Limb (tissue), 2 donors: ENCODE results near the gene TAS2R13.

Experiments
- DNase-seq, 2 donors: peaks; one replicate each; pipeline ENCODE4 v3.0.0-alpha.2; 2016; ENCODE audit errors: extremely low spot score in 2 of 2

TAS2R13 gene, protein sequence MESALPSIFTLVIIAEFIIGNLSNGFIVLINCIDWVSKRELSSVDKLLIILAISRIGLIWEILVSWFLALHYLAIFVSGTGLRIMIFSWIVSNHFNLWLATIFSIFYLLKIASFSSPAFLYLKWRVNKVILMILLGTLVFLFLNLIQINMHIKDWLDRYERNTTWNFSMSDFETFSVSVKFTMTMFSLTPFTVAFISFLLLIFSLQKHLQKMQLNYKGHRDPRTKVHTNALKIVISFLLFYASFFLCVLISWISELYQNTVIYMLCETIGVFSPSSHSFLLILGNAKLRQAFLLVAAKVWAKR

DNA sequence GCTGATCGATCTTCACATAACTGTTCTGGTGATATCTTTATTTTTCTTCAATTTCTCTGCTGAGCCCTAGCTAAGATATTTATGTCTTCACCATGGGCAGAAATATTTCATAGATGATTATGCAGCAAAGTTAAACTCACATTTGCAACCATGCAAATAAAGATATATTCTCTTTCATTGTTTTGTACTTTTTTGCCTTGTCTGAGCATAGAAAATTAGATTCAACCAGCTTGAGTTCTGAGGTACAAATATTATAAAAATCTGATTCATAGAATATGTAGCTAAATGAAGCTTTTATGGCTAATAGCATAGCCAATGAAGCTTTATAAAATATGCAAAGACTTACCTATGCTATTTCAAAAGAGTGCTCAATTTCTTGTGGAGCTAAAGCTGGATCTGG, at the start of gene TAS2R13:
TSS of gene TAS2R13 (minus strand) at position 101 of the 400 bp plus-strand sequence. CDS start 264 bp downstream, outside the sequence.
- DNase-seq = no peak

DNA sequence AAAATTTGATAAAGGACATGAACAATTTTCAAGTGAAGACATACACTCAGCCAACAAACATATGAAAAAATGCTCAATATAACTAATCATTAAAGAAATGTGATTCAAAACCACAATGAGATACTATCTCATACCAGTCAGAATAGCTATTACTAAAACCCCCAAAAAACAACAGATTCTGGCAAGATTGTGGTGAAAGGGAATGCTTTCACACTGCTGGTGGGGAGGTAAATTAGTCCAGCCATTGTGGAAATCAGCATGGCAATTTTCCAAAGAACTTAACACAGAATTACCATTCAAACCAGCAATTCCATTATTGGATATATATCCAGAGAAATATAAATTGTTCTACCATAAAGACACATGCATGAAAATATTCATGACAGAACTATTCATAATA, 48.4 kb upstream of the TAS2R13 start:
- no peak for DNase-seq

DNA sequence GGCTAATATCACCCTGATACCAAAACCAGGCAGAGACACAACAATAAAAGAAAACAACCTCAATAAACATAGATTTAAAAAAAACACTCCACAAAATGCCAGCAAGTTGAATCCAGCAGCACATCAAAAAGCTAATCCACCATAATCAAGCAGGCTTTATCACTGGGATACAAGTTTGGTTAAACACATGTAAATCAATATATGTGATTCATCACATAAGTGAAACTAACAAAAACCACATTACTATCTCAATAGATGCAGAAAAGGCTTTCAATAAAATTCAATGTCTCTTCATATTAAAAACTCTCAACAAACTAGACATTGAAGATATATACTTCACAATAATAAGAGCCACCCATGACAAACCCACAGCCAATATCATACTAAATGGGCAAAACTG, 46.7 kb upstream of the TAS2R13 start:
- no peak for DNase-seq

DNA sequence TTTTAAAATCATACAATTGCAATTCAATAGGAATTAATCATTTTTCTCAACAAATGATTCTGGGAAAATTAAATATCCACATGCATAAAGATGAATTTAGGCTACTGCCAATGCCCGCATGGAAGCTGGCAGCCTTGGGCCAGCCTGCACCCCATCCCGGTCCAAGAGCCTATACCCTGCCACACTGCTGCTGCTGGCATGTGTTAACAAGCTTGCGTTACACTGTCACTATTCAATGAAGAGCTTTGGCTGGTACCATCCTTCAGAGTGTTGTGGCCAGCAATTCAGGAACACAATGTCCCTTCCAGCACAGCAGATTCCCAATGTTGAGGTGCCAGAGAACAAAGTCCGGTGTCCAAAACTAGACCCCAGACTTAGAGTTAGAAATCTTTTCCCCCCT, 43.3 kb upstream of the TAS2R13 start:
- no peak for DNase-seq

DNA sequence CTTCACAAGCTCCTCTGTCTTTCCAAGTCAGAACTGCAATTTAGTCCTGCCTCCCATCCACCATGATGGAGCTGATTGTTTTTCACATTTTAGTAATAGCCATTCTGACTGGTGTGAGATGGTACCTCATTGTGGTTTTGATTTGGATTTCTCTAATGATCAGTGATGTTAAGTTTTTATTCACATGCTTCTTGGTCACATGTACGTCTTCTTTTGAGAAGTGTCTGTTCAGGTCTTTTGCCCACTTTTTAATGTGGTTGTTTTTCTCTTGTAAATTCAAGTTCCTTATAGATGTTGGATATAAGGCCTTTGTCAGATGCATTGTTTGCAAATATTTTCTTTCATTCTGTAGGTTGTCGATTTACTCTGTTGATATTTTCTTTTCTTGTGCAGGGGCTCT, 33.8 kb upstream of the TAS2R13 start:
- DNase-seq = no peak

DNA sequence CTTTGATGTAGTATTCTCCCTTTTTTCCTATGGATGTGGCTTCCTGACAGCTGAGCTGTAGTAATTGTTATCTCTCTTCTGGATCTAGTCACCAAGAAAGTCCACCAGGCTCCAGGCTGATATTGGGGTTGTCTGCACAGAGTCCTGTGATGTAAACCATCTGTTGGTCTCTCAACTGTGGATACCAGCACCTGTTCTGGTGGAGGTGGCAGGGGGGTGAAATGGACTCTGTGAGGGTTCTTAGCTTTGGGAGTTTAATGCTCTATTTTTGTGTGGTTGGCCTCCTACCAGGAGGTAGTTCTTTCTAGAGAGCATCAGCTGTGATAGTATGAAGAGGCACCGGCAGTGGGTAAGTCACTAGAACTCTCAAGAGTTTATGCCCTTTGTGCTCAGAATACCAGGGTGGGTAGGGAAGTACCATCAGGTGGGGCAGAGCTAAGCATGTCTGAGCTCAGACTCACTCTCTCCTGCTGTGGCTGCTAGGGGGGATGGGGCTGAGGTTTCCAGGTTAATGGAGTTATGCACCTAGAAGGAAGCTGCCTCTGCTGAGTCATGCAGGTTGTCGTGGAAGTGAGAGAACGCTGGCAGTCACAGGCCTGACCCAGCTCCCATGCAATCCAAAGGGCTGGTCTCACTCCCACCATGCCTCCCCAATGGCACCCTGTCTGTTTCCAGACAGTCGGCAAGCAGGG, 32.7 kb upstream of the TAS2R13 start:
- DNase-seq = no peak

DNA sequence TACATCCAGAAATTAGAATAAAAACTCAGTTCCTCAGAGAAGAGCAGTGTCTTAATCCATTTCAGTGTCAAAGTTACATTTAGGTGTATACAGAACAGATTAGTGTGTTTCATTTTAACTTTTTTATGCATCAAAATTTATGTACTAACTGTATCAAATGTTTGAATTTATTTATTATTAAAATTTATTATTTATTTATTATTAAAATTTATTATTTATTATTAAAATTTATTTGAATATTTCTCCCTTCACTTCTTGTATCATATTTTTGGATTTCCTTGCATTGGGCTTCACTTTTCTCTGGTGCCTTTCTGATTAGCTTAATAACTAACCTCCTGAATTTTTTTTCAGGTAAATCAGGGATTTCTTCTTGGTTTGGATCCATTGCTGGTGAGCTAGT, 32.0 kb upstream of the TAS2R13 start:
- no peak for DNase-seq

DNA sequence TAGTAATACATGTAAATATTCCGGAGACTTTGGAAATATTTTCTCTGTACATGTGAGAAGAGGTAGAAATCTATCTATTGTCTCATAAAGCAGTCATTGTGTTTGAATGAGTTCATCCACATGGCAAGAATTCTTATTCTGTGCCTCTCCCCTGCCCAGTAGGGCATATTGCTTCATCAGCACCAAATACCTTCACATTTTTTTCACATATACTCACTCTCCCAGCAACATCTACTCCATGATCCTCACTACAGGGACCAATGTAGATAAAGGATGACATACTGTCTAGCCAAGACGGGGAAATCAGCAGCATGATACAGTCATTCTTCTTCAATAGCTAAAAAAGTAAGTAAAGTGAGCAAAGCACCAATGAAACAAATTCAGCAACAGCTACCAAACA, 31.0 kb upstream of the TAS2R13 start:
- DNase-seq = no peak

DNA sequence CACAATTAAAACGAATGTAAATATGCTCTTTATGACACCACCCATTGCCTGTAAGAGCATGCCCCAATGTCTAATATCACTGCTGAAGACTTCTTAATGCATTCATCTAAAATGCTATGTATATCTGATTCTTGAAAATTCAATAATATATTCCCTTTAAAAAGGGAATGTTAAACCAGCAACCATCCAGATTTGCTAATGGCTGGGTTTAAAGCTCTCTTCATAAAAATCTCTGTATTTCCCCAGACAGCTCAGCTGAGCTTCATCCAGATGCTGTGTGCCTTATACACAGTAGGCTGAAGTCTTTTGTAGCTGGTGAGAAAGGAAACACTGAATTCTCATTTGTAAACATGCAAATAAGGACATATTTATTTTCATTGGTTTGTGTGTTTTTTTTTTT, 29.8 kb upstream of the TAS2R13 start, which contains the start of gene TAS2R14:
TSS of gene TAS2R14 (minus strand) at position 101 of the 400 bp plus-strand sequence. CDS start at position 45, 56 bp downstream.
- no peak for DNase-seq

DNA sequence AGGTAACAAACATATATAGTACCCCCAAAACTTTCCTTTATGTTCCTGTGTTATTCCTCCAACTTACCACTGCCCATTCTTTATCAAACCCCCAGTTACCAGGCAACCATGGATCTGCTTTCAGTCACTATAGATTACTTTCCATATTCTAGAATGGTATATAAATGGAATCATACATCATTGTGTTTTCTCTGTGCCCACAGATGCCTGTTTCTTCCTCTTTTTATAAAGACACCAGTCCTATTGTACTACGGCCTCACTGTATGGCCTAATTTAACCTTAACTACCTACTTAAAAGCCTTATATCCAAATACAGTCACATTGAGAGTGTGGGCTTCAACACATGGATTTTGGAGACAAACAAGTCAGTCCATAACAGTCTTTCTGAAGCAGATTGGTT, 27.1 kb upstream of the TAS2R13 start:
- no peak for DNase-seq

DNA sequence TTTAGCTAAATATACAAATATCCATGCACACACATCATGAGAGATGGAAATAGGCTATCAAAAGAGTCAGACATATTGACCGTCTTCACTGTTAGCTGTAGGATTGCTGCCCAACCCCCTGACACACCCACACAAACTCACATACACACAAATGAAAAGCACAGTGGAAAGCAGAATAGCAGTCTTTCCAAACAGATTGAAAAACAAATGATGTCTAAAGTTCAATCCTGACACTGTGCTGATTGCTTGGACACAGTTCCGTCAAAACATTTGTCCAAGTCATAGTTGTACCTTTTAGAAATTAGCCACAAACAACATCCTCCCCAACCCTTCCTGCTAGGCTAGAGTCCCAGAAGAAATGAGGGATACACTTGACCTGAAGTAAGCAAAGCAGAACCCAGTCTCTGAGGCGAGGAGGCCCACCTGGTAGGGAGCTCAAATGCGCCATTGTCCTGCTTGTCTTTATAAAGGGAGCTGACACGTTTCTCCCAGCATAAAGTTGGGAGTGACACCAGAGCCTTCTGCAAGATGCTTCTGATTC, 19.5 kb upstream of the TAS2R13 start, which contains the start of gene PRH2:
TSS of gene PRH2 (plus strand) at position 491 of the 541 bp plus-strand sequence. CDS start at position 529, 38 bp downstream.
- DNase-seq = no peak

DNA sequence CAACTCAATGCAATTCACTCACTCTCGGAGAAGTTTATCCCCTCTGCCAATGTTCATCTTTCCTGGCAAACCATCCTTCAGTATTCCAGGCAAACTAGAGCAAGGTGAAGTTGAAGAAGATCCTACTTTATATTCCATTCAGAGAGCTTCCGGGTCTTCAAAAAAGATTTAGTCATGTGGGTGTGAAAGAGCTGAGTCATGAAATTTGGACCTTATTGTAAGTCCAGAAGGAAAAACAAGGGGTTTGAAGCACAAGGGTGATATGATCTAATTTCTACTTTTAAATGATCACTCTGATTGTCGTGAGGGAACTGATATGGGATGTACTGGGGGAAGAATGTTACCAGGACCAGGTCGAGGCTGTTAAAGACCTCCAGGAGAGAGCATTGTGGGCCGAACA, 16.9 kb upstream of the TAS2R13 start:
- DNase-seq = no peak

DNA sequence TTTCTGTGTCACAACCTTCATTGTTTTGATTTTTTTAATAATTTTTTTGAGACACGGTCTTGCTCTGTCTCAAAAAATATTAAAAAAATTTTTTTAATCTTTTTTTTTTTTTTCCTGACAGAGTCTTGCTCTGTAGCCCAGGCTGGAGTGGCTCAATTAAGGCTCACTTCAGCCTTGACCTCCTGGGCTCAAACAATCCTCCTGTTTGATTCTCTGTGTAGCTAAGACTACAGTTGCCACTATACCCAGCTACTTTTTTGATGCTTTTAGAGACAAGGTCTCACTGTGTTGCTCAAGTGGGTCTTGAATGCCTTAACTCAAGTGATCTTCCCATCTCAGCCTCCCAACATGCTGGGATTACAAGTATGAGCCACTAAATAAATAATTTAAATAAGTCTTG, 10.4 kb upstream of the TAS2R13 start:
- DNase-seq = no peak

DNA sequence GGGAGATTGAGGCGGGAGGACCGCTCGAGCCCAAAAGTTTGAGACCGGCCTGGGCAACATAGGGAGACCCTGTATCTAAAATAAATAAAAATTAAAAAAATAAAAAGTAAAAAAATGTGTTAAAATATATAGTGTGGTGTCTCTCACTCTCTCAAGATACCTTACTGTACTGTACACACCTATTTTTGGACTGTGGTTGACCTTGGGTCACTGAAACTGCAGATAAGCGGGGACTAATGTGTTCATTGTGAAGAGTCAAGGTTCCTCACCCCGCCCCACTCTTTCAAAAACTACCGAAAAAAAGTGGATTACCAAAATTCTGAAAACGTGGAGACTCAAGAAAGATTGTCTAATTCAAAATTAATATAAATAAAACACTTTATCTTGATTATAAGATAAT, 1.0 kb upstream of the TAS2R13 start:
- no peak for DNase-seq

DNA sequence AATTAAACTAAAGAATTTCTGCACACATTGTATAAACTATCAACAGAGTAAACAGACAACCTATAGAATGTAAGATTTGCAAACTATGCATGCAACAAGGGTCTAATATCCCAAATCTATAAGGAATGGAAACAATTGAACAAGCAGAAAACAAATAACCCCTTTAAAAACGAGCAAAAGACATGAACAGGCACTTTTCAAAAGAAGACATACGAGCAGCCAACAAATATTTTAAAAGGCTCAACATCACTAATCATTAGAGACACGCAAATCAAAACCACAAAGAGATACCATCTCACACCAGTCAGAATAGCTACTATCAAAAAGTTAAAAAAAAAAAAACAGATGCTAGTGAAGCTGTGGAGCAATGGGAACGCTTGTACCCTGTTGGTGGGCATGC, 4.7 kb downstream of the TAS2R13 start:
- DNase-seq = no peak

DNA sequence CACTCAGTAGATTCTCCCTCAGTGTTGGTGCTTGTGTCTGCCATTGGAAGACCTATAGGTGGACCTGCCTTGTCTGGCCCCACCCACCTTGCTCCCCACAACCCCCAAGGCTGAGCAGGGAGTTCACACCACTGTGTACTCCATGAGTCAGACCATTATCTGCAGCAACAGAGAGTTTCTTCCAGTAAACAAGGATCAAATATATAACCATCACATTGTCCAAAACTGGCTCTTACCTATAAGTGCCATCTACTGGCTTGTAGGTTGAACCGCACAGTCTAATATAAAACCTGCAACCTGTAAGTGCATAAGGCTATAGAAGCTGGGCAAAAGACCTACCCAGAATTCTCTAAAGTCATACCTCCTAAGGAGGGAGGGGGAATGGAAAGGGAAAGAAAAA, 7.9 kb downstream of the TAS2R13 start:
- DNase-seq = no peak

DNA sequence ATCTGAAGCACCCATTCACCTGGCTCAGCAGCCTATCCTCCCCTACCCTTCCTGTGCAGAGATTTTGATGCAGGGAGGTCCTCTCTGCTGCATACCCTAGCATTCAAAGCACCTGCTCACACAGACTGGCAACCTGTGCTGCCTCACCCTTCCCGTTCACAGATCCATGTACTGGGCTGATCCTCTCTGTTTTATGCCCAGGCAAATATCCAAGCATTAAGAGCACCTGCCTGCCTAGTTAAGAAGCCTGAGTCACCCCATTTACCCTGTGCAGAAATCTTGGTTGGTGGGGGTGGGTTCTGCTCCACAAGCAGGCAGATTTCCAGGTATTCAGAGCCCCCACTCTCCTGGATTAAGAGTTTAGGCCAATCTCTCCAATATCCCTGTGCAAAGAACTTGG, 8.4 kb downstream of the TAS2R13 start:
- DNase-seq = no peak

DNA sequence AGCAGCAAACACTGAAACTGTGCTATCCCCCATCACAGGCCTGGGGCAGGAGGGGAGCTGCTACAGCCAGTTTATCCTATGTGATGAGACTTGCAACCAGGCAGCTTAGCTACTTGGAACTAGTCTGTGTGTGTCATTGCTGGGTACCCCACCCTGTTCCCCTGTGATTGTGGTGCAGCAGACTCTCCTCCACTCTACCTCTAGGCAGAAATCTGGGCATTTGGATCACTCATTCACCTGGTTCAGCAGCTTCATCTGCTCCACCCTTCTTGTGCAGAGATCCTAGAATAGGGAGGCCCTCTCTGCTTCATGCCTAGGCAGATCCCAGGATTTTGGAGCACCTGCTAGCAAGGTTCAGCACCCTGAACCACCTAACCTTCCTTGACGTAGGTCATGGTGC, 8.8 kb downstream of the TAS2R13 start:
- no peak for DNase-seq

DNA sequence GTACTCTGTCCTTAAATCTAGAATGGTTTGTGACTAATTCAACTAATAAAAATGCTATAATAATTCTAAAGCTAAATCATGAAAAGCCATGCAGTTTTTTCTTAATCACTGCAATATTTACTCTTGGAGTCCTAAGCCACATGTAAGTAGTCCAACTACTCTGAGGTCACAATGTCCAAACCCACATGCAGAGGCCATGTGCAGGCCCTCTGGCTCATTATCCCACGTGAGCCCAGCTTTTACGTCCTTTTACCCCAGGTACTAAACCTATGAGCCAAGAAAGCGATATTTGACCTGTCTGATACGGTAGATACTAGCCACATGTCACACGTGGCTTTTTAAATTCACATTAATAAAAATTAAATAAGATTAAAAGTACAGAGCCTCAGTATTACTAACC, 12.5 kb downstream of the TAS2R13 start:
- DNase-seq = no peak

DNA sequence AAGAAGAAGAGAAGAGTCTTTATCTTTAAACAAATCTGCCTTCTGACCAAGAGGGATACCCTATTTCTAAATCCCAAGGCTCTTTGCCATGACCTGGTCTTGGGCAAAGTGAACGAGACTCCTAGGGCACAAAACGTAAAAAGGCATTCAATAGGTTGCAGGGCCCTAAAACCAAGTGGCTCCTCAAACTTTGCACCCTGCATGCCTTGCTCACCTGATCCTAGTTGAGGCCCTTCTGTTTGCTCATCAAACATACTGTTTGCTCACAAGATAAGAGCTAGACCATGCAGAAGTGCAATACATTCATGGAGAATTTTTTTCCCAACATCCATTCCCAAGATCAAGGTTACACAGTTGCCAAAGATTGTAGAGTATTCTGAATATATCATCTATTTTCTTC, 17.4 kb downstream of the TAS2R13 start:
- DNase-seq = no peak

DNA sequence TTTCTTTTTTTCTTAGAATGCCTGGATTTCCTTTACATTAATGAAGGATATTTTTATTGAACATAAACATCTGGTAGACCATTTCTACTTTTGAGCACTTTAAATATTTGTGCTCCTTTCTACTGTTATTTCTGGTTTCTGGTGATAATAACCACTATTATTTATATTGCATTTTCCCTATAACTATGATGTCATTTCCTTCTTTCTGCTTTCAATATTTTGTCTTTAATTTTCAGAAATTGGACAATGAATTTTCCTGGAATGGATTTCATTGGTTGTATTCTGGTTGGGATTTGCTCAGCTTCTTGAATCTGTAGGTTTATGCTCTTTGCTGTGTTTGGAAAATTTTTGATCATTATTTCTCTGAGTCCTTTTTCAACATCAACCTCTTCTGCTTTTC, 20.1 kb downstream of the TAS2R13 start:
- no peak for DNase-seq

DNA sequence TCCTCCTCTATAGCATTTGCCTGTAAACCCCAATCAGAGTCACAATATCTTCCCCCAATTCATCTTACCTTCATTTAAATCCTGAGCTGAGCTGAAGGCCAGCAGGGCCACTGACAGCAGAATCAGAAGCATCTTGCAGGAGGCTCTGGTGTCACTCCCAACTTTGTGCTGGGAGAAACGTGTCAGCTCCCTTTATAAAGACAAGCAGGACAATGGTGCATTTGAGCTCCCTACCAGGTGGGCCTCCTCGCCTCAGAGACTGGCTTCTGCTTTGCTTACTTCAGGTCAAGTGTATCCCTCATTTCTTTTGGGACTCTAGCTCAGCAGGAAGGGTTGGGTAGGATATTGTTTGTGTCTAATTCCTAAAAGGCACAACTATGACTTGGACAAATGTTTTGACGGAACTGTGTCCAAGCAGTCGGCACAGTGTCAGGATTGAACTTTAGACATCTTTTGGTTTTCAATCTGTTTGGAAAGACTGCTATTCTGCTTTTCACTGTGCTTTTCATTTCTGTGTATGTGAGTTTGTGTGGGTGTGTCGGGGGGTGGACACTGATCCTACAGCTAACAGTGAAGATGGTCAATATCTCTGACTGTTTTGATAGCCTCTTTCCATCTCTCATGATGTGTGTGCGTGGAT, 25.2 kb downstream of the TAS2R13 start, which contains the start of gene PRH1:
TSS of gene PRH1 (minus strand) at position 170 of the 640 bp plus-strand sequence. CDS start at position 132, 38 bp downstream.
- DNase-seq = no peak
